ENCODE data around the gene INPP5D.

INPP5D gene

GRCh38 chr2:233235977-233236376 lies 175.8 kb downstream of the INPP5D start:
- TF ChIP-seq EGR1 (IDR thresholded peaks at IDR 0.05) (no peak), YY1 (IDR thresholded peaks at IDR 0.05; ENCODE audit: low read depth) (no peak), FOXM1 (IDR thresholded peaks at IDR 0.05; ENCODE audit: borderline replicate concordance, low read depth) (no peak), TEAD4 (IDR thresholded peaks at IDR 0.05) (no peak), NFIC (IDR thresholded peaks at IDR 0.05) (no peak), REST (IDR thresholded peaks at IDR 0.05; ENCODE audit: low read depth) (no peak), USF1 (IDR thresholded peaks at IDR 0.05) (no peak), RAD21 (IDR thresholded peaks at IDR 0.05; ENCODE audit: low read depth) (no peak), CREB1 (IDR thresholded peaks at IDR 0.05; ENCODE audit: low read depth) (no peak), EP300 (IDR thresholded peaks at IDR 0.05; ENCODE audit: borderline replicate concordance) (no peak), CEBPB (IDR thresholded peaks at IDR 0.05) (no peak)

GRCh38 chr2:233236820-233237589 lies 176.9 kb downstream of the INPP5D start:
- TF ChIP-seq TCF12 (IDR thresholded peaks at IDR 0.05; ENCODE audit: low read depth): no peak
- no peak for TF ChIP-seq FOXM1 (IDR thresholded peaks at IDR 0.05; ENCODE audit: borderline replicate concordance, low read depth)
- TF ChIP-seq EP300 (IDR thresholded peaks at IDR 0.05; ENCODE audit: borderline replicate concordance): no peak
- TF ChIP-seq TAF1 (IDR thresholded peaks at IDR 0.05; ENCODE audit: low read depth): no peak
- TF ChIP-seq RAD21 (IDR thresholded peaks at IDR 0.05; ENCODE audit: low read depth): no peak
- no peak for TF ChIP-seq ZBTB7A (IDR thresholded peaks at IDR 0.05; ENCODE audit: low read depth)
- TF ChIP-seq YY1 (IDR thresholded peaks at IDR 0.05; ENCODE audit: low read depth): no peak
- TF ChIP-seq MAX (IDR thresholded peaks at IDR 0.05): no peak
- no peak for TF ChIP-seq TEAD4 (IDR thresholded peaks at IDR 0.05)
- no peak for TF ChIP-seq CEBPB (IDR thresholded peaks at IDR 0.05)
- no peak for TF ChIP-seq REST (IDR thresholded peaks at IDR 0.05; ENCODE audit: low read depth)
- no peak for TF ChIP-seq NFIC (IDR thresholded peaks at IDR 0.05)
- TF ChIP-seq EGR1 (IDR thresholded peaks at IDR 0.05): no peak
- no peak for TF ChIP-seq CREB1 (IDR thresholded peaks at IDR 0.05; ENCODE audit: low read depth)
- no peak for TF ChIP-seq USF1 (IDR thresholded peaks at IDR 0.05)

GRCh38 chr2:233240897-233241296 lies 180.8 kb downstream of the INPP5D start:
- TF ChIP-seq EP300 (IDR thresholded peaks at IDR 0.05; ENCODE audit: borderline replicate concordance): no peak
- no peak for TF ChIP-seq TEAD4 (IDR thresholded peaks at IDR 0.05)
- no peak for TF ChIP-seq TCF12 (IDR thresholded peaks at IDR 0.05; ENCODE audit: low read depth)
- TF ChIP-seq YY1 (IDR thresholded peaks at IDR 0.05; ENCODE audit: low read depth): no peak
- TF ChIP-seq NFIC (IDR thresholded peaks at IDR 0.05): no peak
- no peak for TF ChIP-seq MAX (IDR thresholded peaks at IDR 0.05)
- TF ChIP-seq FOXM1 (IDR thresholded peaks at IDR 0.05; ENCODE audit: borderline replicate concordance, low read depth): no peak
- no peak for TF ChIP-seq USF1 (IDR thresholded peaks at IDR 0.05)
- TF ChIP-seq EGR1 (IDR thresholded peaks at IDR 0.05): no peak
- no peak for TF ChIP-seq REST (IDR thresholded peaks at IDR 0.05; ENCODE audit: low read depth)
- TF ChIP-seq CREB1 (IDR thresholded peaks at IDR 0.05; ENCODE audit: low read depth): no peak
- no peak for TF ChIP-seq RAD21 (IDR thresholded peaks at IDR 0.05; ENCODE audit: low read depth)
- TF ChIP-seq CEBPB (IDR thresholded peaks at IDR 0.05): no peak
- TF ChIP-seq ZBTB7A (IDR thresholded peaks at IDR 0.05; ENCODE audit: low read depth): no peak
